22Rv1 (cell line): ENCODE data around the gene NRCAM.

ENCODE experiments used
- H3K27ac ChIP-seq: fragments of 450-650 bp; 2 replicates; pipeline ENCODE4 v1.5.1; 2017
- ZFX ChIP-seq: fragments of 450-650 bp; IDR thresholded peaks from 2 replicates; pipeline ENCODE4 v1.6.1; 2017; ENCODE audit warnings: antibody characterized with exemption, borderline replicate concordance
- TF ChIP-seq, protein P1 (sequence below): fragments of 450-650 bp; IDR thresholded peaks from 2 replicates; pipeline ENCODE4 v1.5.1; 2017; ENCODE audit warnings: mild to moderate bottlenecking

The NRCAM gene

GRCh38 chr7:108375668-108376067 is 80.6 kb downstream of the NRCAM start:
- TF ChIP-seq, protein P1, sequence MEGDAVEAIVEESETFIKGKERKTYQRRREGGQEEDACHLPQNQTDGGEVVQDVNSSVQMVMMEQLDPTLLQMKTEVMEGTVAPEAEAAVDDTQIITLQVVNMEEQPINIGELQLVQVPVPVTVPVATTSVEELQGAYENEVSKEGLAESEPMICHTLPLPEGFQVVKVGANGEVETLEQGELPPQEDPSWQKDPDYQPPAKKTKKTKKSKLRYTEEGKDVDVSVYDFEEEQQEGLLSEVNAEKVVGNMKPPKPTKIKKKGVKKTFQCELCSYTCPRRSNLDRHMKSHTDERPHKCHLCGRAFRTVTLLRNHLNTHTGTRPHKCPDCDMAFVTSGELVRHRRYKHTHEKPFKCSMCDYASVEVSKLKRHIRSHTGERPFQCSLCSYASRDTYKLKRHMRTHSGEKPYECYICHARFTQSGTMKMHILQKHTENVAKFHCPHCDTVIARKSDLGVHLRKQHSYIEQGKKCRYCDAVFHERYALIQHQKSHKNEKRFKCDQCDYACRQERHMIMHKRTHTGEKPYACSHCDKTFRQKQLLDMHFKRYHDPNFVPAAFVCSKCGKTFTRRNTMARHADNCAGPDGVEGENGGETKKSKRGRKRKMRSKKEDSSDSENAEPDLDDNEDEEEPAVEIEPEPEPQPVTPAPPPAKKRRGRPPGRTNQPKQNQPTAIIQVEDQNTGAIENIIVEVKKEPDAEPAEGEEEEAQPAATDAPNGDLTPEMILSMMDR, result no peak
- no peak for TF ChIP-seq ZFX
- H3K27ac ChIP-seq, result no peak overlapping the region

DNA sequence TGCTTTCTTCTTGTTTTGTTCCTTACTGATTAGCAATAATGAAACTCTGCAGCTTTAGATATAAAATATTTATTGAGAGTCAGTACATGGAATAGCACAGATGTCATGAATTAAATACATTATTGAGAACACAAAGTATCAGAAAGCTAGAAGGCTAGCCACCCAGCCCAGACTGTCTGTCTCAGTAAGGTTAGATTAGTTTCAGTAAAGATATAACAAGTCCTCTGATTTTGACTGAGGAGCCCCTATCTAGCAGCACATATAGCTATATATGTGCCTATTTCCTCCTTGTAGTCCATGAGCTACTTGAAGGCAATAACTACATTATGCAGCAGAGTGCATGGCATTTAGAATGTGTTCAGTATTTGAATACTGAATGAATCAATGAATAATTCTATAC is 81.3 kb downstream of the NRCAM start:
- no peak overlapping the region for H3K27ac ChIP-seq
- TF ChIP-seq, protein P1, result no peak
- no peak for TF ChIP-seq ZFX

DNA sequence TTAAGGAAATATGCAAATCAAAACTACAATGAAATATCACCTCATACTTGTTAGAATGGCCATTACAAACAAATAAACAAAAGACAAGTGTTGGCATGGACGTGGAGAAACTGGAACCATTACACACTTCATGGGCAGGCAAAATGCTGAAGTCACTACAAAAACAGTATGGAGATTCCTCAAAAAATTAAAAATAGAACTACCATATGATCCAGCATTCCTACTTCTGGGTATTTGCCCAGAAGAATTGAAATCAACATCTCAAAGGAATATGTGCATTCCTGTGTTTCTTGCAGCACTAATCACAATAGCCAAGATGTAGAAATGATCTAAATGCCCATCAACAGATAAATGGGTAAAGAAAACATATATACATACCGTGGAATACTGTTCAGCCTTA is 83.6 kb downstream of the NRCAM start:
- H3K27ac ChIP-seq, result no peak overlapping the region
- TF ChIP-seq ZFX, result no peak
- TF ChIP-seq, protein P1, result no peak

DNA sequence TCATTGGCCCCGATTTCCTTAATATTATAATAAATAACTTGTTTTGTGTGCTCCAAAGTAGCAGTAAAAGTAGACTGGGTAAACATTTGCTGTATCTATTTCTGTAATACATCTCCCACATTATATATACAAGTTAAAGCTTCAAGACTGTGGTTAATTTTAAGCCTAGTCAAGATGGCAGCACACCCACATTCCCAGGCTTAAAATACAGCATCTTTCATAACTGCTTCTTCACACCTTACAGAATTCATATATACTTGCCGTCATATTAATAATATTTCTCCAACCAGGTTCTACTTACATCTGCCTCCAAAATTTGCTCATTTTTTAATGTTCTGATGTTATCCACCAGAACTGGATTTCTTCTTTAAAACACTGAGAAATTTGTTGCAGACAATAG is 85.6 kb downstream of the NRCAM start:
- TF ChIP-seq, protein P1, result no peak
- TF ChIP-seq ZFX, result no peak
- no peak overlapping the region for H3K27ac ChIP-seq

GRCh38 chr7:108368466-108368865 is 87.8 kb downstream of the NRCAM start:
- TF ChIP-seq, protein P1, result no peak
- TF ChIP-seq ZFX, result no peak
- no peak overlapping the region for H3K27ac ChIP-seq

- no peak overlapping the region for H3K27ac ChIP-seq
- TF ChIP-seq ZFX, result no peak
- TF ChIP-seq, protein P1, result no peak
These were observed 88.3 kb downstream of the NRCAM start for GRCh38 chr7:108367946-108368345.

DNA sequence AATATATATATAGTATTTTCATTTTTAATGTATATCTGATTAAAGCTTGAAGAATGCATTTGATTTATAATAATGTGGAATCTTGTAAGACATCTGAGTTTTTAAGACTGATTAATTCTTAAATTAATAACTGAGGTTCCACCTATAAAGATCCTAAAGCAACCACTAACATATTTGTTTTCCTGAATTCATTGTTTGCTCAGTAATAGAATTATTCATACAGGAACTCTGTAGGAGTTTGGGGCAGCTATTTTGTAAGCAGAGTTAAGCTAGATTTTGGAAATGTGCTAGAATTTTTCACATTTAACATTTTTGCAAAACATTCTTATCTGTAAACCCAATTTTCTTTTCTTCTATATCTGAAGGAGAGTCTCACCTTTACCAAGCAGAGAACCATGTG is 88.9 kb downstream of the NRCAM start:
- H3K27ac ChIP-seq, result no peak overlapping the region
- TF ChIP-seq ZFX, result no peak
- TF ChIP-seq, protein P1, result no peak
